NCI-H2196 (cell line): Measurements from ENCODE around the gene ZNF440.
"Not testable (repeated sequence)": the region's sequence is repeated elsewhere in the genome, so short reads cannot be mapped to it uniquely, and the experiment has no call there.

Experiments used
- DNase-seq: peaks from one replicate; lab custom pipeline; 2025; ENCODE audit not compliant: unreplicated experiment; lab: John Stamatoyannopoulos, UW

The ZNF440 gene

DNA sequence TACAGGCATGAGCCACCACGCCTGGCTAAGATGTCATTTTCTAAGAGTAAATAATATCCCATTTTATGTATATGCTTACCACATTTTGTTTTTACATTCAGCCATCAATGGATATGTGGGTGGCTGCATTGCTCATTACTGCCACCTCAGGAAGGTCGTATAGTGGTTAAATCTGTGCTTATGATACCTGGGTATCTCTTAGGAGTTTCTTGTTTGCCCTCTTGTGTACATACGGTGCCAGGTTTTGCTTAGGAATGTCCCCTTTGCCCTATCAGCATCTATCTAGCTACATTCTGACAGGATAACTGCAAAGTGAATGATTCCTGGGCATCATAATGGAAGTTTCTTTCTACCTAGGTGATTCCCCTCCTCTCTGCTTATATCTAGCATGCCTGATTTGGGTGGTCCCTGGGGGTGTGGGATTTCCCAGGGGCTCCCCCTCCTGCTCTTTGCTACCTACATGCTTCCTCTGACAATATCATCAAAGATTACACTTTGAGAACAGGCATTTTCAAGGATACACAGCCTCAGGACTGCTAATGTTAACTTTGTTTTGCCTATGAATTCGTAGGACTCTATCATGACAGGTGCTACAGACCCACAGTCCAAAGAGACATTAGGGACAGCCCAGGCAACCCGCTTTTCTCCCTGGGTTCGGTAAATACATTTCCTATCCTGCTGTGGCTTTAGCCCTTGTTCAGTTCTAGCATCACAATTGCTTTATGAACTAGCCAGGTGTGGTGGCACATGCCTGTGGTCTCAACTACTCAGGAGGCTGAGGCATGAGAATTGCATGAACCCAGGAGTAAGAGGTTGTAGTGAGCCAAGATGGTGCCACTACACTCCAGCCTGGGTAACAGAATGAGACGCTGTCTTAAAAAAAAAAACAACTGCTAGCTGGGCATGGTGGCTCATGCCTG lies 15.1 kb downstream of the ZNF440 start:
- not testable (repeated sequence) for DNase-seq

DNA sequence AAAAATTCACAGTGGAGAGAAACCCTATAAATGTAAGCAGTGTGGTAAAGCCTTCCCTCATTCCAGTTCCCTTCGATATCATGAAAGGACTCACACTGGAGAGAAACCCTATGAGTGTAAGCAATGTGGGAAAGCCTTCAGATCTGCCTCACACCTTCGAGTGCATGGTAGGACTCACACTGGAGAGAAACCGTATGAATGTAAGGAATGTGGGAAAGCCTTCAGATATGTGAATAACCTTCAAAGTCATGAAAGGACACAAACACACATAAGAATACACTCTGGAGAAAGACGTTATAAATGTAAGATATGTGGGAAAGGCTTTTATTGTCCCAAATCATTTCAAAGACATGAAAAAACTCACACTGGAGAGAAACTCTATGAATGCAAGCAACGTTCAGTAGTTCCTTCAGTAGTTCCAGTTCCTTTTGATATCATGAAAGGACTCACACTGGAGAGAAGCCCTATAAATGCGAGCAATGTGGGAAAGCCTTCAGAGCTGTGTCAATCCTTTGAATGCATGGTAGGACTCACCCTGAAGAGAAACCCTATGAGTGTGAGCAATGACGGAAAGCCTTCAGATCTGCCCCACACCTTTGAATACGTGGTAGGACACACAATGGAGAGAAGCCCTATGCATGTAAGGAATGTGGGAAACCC lies 18.3 kb downstream of the ZNF440 start:
- DNase-seq, result no peak

DNA sequence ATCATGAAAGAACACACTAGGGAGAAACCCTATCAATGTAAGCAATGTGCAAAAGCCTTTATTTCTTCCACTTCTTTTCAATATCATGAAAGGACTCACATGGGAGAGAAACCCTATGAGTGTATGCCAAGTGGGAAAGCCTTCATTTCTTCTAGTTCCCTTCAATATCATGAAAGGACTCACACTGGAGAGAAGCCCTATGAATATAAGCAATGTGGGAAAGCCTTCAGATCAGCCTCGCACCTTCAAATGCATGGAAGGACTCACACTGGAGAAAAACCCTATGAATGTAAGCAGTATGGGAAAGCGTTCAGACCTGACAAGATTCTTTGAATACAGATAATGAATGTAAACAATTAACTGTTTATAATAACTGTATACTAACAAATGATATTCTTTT lies 19.5 kb downstream of the ZNF440 start:
- no peak for DNase-seq

DNA sequence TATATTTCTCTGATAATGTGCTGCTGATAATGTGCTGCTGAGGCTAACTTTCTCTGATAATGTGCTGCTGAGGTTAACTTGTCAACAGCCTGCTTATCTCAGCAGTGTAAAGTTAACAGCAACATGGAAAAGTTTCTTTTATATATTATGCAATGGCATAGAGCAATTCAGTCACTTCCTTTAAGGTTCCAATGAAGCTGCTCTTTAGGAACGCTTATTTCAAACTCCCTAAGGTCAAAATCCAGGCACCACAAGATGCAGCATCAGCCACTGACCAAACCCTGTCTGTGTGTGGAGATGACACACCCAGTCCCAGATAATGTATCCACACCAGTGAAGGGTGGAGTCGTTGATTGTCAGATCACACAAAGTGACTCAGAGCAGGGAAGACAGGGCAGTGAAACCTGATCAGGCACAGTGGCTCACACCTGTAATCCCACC lies 21.6 kb downstream of the ZNF440 start:
- DNase-seq, result not testable (repeated sequence)

DNA sequence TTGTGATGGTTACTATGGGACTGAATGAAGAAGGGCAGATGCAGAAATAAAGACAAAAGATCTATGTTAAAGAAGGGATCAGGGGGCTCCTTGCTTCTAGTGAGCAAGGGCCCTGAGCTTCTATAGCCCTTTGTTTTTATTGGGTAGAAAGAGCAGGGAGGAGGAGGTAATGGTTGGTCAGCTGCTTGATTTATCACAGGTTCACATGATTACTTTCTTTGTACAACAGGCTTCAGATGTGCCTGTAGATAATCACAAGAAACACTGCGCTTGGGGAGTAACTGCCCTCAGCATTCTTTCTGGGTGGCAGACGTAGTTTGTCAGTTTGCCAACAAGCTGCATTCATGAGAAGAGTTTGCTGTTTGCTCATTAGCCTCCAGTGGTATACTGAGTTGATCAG lies 29.6 kb downstream of the ZNF440 start:
- DNase-seq, result no peak

DNA sequence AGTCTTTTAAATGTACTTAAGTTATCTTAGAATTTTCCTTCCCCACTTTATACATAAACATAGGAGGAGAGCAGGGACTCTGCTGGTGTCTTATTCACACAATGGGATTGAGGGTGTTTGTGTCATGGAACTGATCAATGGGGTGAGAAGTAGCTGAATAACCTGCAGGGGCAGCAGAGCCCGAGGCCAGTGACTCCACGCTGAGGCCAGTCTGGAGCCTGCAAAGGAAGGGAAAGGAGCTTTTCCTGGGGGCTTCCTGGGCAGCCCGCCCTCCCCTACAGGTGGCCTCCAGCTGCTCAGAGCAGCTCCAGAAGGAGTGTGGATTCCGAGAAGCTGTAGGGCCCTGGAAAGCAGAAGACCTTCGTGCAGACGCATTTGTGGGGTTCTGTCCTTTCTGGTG lies 33.5 kb downstream of the ZNF440 start:
- DNase-seq, result not testable (repeated sequence)

DNA sequence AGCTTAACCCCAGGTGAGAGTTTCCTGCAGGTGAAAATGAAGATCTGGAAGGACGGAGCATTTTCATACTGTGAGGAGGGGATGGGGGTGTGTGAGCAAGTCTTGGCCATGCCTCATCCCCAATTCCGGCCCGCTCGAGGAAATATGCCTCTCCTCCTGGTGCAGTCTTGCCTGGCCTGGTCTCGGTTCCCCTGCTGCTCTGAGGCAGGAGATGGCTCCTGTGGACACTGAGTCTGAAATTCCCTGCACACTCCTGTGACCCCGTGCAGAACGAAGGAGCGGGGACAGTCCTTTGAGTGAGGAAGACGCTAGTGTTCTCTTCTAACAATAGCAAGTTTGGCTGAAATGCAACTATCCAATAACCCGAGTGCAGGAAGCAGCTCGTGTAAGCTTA lies 34.1 kb downstream of the ZNF440 start:
- DNase-seq, result no peak

DNA sequence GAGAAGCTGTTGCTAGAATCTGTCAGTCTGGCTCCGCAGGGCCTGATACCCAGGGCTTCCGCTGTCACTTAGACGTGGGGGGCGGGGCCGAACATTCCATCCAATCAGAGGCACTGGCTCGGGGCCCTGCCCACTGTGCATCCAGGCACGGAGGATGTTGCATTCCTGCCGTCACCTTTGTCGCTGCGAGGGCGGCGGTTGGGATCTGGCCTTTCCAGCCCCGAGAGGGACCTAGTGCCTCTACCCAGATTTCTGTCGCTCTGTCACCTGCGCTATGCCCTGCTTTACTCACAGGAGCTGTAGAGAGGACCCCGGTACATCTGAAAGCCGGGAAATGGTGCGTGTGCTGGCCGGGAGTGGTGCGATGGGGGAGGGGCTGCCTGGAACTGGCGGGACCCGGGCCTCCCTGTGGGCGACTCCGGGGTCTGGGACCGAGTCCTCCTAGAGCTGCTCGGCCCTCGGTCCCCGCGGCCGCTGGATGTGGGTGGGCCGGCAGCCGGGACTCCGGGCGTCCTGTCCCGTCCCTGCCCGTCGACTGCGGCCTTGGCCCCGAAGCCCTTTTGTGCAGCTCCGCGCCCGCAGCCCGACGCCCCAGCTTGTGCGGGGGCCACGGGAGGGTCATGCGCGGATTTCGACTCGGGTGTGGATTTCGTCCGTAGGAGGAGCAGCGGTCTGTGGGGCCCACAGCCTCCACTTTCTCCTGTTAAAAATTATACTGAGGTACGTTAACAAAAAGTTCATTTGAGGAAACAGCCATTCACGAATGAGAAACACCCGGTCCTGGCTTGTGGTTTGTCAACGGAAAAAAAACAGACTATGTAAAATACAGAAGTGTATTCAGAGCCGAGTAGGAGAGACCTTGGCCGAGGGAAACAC lies 34.8 kb downstream of the ZNF440 start, which contains the start of gene ZNF439:
TSS of gene ZNF439 (plus strand) at position 133 of the 876 bp plus-strand sequence. CDS start at position 275, 142 bp downstream.
- peak; percentile 79 for DNase-seq

DNA sequence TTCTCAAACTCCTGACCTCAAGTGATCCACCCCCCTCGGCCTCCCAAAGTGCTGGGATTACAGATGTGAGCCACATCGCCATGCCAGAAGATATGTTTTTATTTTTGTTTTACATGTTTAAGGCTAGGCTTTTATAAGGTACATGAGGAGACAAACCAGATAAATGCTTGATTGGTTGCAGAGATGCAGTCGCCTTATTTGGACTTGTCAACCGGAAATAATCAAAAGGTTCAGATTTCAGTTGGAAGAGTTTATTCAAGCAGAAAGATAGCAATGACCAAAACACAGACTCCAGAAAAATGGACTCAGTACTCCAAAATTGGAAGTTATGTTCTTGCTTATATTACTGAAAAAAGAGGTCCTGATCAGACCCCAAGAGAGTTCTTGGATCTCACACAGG lies 36.2 kb downstream of the ZNF440 start:
- DNase-seq, result not testable (repeated sequence)

DNA sequence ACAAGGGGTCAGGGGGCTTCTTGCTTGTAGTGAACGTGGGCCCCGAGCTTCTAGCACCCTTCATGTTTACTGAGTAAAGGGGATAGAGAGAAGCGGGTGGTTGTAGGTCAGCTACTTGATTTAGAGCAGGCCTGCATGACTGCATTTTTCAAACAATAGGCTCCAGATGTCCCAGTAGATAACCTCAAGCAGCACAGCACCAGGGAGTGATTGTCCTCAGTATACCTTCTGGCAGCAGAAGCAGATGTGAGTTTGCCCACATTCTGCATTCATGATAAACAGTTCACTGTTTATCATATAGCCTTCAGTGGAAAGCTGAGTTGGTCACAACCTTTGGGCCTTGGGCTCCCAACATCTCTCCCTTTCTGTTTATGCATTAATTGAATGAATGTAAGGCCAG lies 39.3 kb downstream of the ZNF440 start:
- no peak for DNase-seq

DNA sequence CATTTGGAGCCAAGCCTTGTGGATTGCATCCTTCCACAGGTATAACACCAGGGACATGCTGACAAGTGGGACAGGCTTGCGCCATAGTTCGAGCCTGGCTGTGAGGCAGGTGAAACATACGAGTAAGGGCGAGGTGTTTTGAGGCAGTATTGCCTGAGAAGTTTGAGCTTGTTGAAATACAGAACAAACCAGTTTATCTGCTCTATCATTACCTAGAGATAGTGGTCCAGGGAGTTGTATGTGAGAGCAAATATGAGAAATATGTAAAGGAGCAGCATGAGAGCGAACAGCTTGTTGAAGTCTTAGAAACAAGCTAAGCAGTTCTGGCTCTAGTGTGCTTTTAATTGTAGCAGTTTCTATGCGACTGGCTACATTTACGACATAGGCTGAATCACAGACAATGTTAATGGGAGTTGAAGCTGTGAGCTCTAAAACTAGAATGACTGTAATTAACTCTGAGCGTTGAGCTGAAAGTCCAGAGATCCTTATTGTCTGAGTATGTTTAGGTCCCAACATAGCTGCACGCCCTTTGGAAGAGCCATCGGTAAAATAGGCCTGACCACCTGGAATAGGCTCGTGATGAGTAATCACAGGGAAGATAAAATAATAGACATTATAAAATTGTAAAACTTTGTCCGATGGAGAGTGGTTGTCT lies 42.6 kb downstream of the ZNF440 start:
- no peak for DNase-seq

DNA sequence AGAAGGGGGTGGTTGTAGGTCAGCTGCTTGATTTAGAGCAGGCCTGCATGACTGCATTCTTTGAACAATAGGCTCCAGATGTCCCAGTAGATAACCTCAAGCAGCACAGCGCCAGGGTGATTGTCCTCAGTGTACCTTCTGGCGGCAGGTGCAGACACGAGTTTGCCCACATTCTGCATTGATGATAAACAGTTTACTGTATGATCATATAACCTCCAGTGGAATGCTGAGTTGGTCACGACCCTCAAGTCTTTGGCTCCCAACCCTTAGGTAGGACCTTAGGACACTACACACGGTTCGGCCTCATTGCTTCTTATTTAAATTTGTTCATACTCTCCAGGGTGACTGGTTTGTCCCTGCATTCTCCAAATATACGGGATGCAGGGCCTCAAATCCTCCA lies 46.6 kb downstream of the ZNF440 start:
- no peak for DNase-seq

DNA sequence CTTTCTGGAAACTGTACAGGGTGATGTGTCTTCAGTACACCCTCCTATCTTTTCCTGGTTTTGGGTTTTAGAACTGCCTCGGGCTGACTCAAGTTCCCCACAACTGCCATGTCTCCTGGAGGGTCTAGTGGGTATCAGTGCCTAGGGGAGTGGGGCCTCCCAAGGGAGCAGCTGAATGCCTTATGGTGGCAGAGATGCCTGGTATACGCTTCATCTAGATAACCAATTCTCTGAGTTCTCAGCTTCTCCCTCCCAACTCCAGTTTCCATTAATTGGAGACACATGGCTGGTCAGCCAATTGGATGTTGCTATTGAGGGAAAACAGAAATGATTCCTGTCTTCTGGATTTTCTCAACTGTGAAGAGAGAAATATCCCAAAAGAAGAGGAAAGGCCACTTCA lies 47.2 kb downstream of the ZNF440 start:
- DNase-seq, result no peak

DNA sequence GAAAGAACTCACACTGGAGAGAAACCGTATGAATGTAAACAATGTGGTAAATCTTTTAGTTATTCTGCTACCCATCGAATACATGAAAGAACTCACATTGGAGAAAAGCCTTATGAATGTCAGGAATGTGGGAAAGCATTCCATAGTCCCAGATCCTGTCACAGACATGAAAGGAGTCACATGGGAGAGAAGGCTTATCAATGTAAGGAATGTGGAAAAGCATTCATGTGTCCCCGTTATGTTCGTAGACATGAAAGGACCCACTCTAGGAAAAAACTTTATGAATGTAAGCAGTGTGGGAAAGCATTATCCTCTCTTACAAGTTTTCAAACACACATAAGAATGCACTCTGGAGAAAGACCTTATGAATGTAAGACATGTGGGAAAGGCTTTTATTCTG lies 53.7 kb downstream of the ZNF440 start:
- not testable (repeated sequence) for DNase-seq

DNA sequence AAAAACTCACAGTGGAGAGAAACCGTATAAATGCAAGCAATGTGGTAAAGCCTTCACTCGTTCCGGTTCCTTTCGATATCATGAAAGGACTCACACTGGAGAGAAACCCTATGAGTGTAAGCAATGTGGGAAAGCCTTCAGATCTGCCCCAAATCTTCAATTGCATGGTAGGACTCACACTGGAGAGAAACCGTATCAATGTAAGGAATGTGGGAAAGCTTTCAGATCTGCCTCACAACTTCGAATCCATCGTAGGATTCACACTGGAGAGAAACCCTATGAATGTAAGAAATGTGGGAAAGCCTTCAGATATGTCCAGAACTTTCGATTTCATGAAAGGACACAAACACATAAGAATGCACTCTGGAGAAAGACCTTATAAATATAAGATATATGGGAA lies 54.1 kb downstream of the ZNF440 start:
- DNase-seq, result no peak

DNA sequence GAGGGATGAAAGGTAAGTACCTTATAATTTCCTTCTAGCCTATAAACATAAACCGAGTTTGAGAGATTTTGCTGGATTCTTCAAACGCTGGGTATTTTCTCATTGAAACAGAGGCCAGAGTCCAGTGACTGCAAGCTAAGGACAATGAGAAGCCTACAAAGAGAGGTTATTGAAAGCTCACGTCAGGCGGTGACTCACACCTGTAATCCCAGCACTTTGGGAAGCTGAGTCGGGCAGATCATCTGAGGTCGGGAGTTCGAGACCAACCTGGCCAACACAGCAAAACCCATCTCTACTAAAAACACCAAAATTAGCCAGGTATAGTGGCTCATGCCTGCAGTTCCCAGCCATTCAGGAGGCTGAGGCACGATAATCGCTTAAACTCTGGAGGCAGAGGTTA lies 58.6 kb downstream of the ZNF440 start:
- no peak for DNase-seq

DNA sequence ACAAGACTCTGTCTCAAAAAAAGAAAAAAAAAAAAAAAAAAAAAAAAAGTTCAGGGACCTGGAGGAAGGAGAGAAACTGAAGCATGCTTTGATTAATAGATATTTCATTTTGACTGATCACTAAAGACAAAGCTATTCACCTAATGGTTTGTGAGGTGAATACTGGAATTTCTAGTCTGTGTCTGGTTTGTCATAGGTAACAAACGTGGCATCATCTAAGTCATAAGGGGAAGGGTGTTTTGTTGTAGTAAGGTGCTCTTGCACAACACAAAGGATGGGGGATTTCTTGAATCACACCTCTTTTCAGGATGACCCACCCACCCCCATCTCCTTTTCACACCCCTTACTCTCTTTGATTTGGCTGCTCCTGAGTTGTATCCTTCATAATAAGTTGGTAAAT lies 59.7 kb downstream of the ZNF440 start:
- no peak for DNase-seq

DNA sequence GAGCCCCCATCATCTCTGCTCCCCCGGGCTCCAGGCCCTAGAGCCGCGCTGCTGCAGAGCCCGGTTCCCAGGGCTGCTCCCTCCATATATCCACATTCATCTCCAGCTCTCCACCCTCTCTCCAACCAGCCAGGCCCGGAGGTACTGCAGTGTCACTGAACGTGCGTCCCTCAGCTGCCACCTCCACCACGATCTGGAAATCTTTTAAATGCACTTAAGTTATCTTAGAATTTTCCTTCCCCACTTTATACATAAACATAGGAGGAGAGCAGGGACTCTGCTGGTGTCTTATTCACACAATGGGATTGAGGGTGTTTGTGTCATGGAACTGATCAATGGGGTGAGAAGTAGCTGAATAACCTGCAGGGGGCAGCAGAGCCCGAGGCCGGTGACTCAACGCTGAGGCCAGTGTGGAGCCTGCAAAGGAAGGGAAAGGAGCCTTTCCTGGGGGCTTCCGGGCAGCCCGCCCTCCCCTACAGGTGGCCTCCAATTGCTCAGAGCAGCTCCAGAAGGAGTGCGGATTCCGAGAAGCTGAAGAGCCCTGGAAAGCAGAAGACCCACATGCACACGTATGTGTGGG lies 65.7 kb downstream of the ZNF440 start:
- not testable (repeated sequence) for DNase-seq

DNA sequence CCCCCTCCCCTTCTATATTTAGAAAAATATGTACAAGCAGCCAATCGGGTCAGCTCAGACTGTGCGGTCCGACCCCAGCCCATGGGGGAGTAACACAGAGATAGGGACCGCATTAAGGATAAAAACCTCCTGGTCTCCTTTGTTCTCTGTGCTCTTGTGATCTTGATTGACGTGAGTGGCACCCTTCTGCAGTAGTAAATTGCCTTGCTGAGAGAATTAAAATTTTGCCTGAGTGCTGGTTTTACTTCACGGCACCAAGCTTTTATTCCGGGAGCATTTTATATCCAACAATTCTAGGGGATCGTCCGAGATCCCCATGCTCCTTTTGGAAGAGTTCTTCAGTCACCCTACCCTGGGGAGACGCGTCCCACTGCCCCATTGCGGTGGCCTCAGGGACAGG lies 66.5 kb downstream of the ZNF440 start:
- DNase-seq, result no peak

DNA sequence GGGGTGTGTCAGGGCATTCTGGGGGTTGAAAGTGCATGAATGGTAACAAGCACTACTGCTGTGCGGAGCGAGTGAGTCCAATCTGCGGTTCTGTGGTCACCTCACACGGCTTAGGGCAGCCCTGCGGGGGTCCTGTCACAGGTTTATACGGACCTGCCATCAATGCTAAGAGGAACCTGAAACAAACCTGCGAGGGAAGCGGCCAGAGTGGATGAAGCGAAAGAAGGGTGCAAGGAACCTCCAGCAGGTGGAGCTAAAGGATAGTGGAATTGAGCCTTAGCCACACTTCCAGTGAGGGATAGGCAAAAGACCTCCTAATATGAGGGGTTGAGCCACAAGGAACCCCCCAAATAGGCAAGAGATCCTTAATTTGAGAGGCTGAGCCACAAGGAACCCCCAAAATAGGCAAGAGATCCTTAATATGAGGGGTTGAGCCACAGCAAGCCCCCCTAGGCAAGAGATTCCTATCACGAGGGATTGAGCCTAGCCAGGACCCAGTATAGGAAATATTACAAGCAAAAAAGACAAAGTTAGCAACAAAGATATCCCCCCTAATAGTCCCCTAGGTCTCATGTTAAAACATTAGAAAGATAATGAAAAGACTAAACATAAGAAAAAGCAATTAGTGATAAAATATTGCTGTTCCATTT lies 67.2 kb downstream of the ZNF440 start:
- DNase-seq, result peak; percentile 35
